ENCODE data around the gene RERE.

The RERE gene

DNA sequence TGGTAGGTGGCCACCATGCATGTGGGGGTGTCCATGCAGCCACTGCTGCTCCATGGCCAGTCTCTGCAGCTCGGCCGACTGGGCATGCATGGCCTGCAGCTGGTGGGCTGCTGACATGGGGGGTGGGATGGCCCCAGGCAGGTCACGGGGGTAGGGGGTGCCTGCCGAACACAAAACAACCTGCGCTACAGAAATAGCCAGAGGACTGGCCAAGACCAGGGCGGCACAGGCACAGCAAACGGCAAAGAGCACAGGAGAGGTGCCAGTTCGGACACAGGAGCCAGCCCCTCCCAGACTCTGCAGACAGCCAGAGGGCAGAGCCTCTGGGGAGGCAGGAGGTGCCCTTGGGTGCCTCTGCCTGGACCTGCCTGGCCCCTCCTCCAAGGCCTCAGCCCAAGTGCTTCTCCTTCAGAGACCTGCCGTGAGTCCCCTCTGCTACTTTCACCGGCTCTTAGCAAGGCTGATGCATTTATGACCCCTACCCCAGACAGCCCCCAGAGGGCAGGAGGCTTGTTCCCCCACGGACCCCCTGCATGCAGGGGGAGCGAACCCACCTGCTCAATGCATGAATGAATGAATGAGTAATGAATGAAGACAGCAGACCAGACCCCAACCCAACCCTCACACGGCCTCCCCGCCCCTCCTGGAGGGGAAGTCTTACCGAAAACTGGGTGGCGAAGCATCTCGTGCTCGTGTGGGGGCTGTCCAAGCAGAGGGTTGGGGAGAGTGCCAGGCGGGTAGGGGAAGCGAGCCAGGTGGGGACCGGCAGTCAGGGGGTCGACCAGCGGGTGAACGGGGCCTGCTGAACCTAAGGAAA lies 461.8 kb downstream of the RERE start:
- no peak for DNase-seq

- no peak for DNase-seq
These were observed 463.4 kb downstream of the RERE start for GRCh38 chr1:8354038-8354437.

DNA sequence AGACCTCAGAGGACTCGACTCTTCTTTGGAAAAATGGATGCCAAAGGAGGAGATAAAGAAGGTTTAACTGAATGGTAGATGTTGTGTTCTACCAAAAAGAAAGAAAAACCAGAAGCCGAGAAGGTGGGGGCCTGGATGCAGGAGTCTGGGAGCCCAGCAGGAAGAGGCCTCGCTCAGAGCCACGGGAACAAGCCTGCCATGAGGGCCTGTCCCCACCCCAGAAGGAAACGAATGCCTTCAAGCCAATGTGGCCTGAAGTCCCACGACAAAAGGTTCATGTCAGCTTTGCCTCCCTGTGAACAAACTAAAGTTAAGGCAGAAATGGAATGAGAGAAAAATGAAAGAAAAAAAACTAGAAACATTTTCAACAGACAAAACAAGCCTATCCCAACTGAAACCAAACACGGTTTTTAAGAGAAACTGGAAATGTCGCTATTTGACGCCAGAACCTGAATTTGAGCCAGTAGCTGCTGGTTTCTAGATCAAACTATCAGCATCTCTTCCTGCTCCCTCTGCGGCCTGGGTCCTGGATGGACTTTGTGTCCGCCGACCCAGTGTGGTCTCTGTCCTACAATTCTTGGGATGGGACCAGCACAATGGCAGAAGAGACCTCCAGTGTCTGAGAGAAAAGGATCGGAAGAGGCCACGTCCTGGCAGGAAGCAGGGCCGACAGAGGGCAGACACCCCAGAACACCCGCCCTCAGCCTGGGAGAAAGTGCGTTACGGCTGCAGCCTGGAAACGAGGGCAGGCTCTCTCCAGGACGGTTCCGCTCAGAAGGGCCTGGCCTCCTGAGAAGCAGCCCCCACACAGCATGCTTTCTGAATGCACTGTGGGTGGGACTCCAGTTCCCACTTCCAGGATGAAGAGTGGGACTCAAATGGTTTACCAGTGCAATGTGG lies 464.3 kb downstream of the RERE start:
- DNase-seq, result no peak

- no peak for DNase-seq
These were observed 465.0 kb downstream of the RERE start for GRCh38 chr1:8352471-8352845.

DNA sequence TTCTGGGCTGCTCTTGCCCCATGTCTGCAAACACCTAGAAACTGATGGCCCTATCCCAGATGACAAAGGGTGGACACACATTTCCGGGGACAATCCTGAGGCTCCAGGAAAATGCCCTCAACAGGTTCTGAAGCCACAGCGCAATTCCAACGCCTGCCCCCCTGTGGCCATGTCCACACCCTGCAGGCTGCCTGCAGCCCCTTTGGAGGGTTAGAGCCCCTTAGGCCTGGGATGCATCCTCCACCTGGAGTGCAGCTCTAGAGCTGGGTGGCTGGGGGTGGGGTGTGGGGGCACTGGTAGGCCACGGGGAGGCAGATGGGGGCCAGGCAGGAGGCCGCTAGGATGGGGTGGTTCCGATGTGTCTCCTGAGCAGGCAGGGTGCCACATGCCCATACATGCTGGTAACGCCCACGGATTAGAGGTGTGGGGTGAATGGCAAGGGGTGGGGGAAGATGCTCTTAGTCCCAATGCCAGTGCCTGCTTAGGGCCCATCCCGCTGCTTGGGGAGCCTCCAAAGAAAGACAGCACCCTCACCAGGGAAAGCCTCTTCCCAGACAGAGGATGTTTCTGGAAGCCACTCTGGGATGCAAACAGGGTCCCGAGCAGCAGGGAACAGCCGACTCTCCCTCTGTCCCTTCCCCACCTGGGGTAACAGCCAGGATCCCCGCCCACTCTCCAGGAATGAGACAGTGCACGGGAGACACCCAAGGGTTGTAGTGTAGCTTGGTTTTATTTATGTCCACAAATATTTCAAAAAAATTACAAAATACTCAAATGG lies 465.6 kb downstream of the RERE start:
- DNase-seq, result no peak

DNA sequence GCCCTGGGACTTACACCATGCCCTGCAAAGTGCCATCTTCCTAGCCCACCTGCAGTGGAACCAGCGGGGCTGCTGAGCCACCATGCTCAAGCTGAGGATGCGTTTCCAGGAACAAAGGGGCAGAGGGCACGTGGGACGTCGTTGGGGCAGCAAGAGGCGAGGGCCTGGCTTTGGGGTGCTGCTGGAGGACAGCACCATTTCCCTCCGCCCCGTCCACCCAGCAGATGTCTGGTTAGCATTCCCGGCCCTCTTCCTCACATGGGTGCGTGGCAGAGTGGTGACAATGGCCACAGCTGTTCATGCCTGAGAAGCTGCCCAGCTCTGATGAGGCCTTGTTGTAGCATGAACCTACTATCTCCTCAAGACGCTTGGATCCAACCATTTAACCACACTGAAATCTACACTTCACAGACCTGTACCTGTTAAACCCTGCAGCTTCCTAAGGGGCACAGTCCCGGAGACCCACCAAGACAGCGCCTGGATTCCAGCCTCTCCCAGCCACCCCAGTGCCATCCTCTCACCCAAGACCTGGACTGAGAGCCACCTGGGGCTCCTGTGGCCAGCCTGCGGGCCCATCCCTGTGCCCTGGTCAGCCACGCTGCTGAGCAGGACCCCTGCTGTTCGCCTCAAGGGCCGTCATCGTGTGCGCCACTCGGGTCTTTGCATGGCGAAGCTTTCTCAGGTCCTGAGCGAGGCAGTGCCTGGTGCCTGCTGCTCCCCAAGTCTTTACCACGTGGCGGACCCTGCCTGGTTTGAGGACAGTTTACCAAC lies 466.3 kb downstream of the RERE start:
- DNase-seq, result no peak

DNA sequence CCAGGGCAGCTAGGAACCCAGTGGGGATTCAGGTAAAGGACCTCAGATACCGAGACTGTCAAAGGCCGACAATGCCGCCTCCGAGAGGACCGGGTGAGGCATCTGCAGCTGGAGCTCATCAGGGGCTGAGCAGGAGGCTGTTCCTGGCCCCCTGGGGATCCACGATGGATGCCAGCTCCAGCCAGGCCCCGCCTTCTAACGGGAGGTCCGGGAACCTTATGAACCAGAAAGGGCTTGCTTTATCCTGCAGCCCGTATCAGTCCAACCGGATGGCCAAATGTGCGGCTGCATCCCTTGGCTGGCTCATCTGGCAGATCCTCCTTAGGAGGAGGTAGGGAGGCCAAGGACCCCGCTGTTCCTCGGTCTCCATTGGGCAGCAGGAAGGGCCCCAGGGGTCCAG lies 467.5 kb downstream of the RERE start:
- DNase-seq, result no peak

- DNase-seq, result no peak
These were observed 468.0 kb downstream of the RERE start for GRCh38 chr1:8349473-8349865.

DNA sequence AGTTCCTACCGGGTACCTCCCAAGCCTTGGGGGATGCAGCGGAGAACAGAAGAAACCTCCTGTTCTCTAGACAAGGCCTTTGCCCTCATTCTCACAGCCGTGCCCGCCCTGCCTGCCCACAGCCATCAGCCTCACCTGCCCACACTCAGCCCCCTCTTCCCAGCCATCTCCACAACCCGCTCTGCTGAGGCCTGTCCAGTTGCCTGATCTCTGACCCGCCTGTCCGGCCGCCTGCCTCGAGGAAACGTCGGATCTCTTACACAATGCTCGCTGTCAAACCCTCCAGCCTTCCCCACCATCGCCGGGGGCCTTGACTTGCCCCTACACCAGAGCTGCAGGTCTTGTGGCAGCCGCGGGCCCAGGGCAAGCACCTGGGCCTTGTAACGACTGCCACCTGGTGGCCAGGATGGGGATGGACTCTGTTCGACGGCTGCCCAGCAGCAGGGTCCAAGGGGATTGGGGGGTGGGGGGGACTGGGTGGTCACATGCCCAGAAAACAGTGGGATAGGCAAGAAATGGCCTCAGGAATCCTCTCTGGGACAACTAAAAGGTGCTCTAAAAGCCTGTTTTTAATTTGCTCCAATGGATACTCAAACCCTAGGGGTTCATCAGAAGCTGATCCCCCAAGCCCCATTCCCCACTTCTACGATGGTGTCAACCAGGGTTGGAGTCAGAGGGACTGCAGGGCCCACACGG lies 468.5 kb downstream of the RERE start:
- peak; percentile 72 for DNase-seq

DNA sequence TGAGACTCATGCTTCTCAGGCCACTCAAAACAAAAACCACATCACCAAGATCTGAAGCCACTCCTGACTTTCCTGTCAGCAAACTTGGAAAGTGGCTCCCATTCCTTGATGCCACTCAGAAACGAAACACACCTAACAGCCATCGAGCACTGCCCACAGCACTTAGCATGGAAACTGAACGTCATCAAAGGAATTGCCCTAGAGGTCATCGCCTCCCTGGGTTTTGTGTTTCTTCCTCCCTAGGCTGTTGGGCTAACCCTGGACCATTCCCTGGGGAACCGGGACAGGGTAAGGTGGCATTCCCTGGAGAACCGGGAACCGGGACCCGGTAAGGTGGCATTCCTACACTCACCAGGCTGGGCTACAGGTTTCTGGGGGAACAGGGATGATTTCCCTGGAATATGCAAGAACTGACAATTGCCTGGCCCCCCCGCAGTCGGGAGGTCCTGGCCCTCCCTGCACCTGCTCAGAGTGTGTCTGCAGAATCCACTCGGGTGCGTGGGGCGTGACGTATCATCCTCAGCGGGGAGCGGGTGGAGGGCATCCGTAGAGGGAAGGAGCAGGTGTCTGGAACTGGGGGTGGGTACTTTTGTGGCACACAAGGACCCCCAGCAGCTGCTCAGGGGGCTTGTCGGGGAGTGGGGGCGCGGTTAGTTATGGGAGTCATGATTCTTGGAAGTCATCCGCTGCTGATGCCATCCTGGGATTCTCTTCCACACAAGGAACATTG lies 469.2 kb downstream of the RERE start:
- DNase-seq, result peak; percentile 29

GRCh38 chr1:8347635-8348034 lies 469.8 kb downstream of the RERE start:
- DNase-seq, result no peak

DNA sequence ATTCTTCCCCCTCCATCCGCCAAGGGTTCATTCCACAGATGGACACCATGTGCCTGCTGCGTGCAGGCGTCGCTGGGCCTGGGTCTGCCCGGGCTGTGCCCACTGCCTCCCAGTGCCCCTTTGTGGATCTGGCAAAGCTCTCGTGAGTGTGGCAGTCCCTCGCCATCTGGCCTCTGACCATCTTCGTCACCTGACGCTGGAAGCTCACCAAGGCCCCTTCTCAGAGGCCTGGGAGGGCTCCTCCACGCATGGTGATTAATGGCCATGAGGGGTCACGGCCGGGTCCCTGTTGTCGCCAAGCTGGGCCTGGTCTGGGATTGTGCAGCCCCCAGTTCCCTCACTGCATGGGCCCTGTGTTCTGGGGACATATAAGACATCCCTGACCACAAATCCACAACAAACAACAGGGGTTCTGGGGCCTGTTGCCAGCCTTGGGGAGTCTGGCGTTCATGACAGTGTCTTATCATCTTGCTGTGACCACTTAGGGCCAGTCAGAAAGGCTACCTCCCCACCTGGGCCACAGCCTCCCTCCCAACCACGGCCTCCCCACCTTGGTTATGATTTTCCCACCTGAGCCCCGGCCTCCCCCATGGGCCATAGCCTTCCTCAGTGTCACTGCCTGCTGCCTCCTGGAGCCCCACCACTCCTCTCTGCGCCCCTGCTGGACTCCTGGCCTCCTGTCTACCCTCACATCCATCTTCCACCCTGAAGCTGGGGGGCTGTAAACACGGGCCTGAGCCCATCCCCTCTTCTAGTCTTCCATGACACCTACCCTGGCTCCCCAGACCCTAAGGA lies 471.6 kb downstream of the RERE start:
- DNase-seq, result no peak

DNA sequence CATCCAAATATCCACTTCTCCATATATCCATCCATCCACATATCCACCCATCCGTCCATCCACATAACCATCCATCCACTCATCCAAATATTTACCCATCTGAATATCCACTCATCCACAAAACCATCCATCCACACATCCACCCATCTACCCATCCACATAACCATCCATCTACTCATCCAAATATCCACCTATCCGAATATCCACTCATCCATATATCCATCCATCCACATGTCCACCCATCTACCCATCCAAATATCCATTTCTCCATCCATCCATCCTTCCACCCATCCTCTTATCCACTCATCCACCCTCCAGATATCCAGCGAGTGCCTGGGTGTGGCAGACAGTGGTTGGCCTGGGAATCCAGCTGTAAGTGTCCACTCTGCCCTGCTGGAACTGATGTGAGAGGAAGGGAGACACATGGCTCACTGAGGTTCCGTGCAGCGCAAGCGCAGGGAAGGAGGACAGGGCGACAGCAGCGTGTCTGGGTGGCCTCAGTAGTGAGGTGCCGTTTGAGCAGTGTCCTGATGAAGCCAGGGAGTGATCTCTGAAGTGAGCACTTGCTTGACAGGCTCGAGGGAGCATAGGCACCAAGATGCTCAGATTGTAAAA lies 472.4 kb downstream of the RERE start:
- DNase-seq, result no peak

GRCh38 chr1:8343464-8344001 lies 473.9 kb downstream of the RERE start:
- DNase-seq, result no peak

- no peak for DNase-seq
These were observed 474.4 kb downstream of the RERE start for GRCh38 chr1:8343044-8343443.

DNA sequence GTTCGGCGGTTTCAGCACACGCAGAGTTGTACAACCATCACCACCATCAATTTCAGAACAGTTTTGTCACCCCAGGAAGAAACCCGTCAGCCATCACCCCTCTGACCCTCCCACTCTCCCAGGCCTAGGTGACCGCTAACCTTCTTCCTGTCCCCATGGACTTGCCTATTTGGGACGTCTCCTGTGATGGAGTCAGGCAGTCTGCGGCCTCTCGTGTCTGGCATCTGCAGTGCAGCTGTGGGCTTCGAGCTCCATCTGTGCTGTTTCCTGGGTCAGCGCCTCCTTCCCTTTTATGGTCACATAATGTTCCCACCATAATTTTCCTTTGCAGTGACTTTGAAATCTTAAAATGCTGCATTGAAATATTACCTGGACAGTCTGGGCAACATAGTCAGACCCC lies 475.1 kb downstream of the RERE start:
- no peak for DNase-seq

GRCh38 chr1:8340448-8340847 lies 477.0 kb downstream of the RERE start:
- peak; percentile 33 for DNase-seq

DNA sequence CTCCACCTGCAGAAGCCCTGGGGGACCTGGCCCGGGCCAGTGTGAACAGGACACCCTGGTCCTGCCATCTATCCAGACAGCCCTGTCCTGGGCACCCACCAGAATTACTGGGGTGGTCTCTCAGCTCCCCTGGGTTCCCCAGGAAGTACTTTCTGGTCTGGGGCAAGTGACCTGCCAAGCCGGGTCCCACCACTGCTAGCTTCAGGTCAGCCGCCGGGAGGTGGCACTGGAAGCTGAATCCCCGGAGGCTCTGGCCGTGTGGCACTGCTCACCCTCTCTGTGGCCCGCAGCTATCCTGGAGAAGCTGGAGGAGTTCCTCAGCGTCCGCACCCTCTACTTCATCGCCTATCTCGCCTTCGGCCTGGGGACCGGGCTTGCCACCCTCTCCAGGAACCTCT lies 478.2 kb downstream of the RERE start:
- DNase-seq, result no peak

DNA sequence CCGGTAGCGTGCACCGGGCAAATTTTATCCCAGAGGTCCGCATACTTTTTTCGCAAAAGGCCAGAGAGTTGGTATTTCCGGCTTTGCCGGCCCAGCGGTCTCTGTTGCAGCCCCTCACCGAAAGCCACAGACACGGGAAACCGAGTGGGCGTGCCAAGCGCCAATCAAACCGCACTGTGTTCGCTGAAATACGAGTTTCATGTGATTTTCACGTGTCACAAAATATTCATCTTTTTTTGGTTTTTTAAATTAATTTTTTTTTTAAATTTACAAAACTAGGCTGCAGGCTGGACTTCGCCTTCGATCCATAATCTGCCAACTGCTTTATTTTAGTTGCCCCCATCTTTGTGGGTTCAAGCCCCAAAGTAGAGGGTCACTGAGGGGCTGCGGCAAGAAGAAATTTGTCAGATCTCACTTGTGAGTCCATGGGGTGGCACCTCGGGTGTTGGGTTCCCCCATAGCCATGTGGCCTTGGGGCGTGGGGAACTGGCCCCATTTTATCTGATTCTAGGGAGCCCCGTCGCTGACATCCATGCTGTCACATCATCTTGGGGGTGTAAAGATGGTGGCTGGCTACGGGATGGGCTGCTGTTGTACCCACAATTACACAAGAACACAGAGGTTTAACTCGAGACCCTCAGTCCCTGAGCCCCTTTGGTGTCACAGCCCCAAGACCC lies 478.8 kb downstream of the RERE start:
- DNase-seq, result no peak

Data from DMS79 treated with DMSO at 0.1 percent for 48 hours (cell line).